ENCODE measurements around the gene GART. TPM values are rescaled to one million over a fixed set of nuclear protein-coding genes. Genes with fewer than 3 reads are reported as not detected.
A peak's percentile ranks its signal among the peaks of the same experiment; 100 is the strongest.

GART gene
- total RNA-seq, 1 experiment from 2014 or later = 162 TPM

DNA sequence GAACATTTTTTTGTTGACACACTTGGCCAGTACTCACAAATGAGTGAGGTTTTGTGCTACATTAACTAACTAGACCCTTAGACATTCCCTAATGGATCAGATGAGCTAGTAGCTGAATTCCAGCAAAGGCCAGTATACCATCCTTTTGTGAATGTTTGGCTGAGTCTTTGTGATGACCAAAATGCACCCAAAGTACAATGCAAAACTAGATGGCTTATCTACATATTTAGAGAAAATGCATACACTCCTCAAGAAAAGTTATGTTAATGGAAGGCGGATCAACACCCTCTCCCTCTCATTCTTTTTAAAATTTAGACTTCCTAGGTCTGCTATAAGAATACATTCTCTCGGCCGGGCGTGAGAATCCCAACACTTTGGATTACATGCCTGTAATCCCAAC is 30.3 kb downstream of the GART start:
- H4K20me1 ChIP-seq (ENCODE audit: control insufficient read depth, insufficient read depth, insufficient read length) = no peaks in the 10 kb centered on the region
- H3K27ac ChIP-seq (ENCODE audit: insufficient read length, low read depth, low read length) = no peak overlapping the region
- H2BK120ac ChIP-seq (ENCODE audit: low read depth, low read length, poor library complexity, severe bottlenecking) = no peak overlapping the region
- no peak overlapping the region for H2BK12ac ChIP-seq (ENCODE audit: insufficient read length, low read depth, low read length)
- no CpG with 5 or more reads among the region's 4 CpGs for WGBS (ENCODE audit: extremely low coverage, insufficient read length, low lambda C conversion rate)
- H3K4me2 ChIP-seq (ENCODE audit: insufficient read depth, insufficient read length, low read length) = no peak overlapping the region
- no peaks in the 10 kb centered on the region for H3K4me1 ChIP-seq (ENCODE audit: insufficient read depth, low read length)
- no peak overlapping the region for H3K56ac ChIP-seq (ENCODE audit: insufficient read length, low read depth, low read length)
- peaks cover 68 to 95% (median 85%) of the 10 kb centered on the region in 3 experiments for H3K36me3 Mint-ChIP-seq (ENCODE audit: insufficient read depth in 1 of 3, low read depth in 3 of 3)
- no peak overlapping the region for H4K5ac ChIP-seq (ENCODE audit: insufficient read length, low read depth, low read length)
- no peak overlapping the region for H3K4me3 Mint-ChIP-seq
- H3K9me3 ChIP-seq (ENCODE audit: control insufficient read depth, low read depth, low read length) = no peaks in the 10 kb centered on the region
- no peaks in the 10 kb centered on the region for H3K23me2 ChIP-seq (ENCODE audit: insufficient read length, low read depth, low read length, poor library complexity, severe bottlenecking)
- no peak overlapping the region for H2AK5ac ChIP-seq (ENCODE audit: insufficient read length, low read length)
- peak overlapping the region in 1 of 3 experiments; percentile 42; a peak in 1 of 7 replicates for H3K27ac Mint-ChIP-seq
- no peak for TF ChIP-seq CTCF (conservative IDR thresholded peaks at IDR 0.05)
- no peaks in the 10 kb centered on the region for H3K79me1 ChIP-seq (ENCODE audit: insufficient read depth, low read depth, low read length, poor library complexity, severe bottlenecking)
- H3K9me3 Mint-ChIP-seq = peaks cover 2 to 5% of the 10 kb centered on the region in 2 experiments; a peak in 2 of 5 replicates
- no peak overlapping the region for H3T11ph ChIP-seq (ENCODE audit: low read length)
- H3K79me2 ChIP-seq (ENCODE audit: insufficient read depth, low read length) = no peaks in the 10 kb centered on the region
- no peak overlapping the region for H4K8ac ChIP-seq (replicated peaks; ENCODE audit: insufficient read length, low read depth, low read length)
- H3K14ac ChIP-seq (ENCODE audit: insufficient read depth, low read length) = no peak overlapping the region
- no peak overlapping the region for H2BK20ac ChIP-seq (ENCODE audit: low read depth, low read length, poor library complexity, severe bottlenecking)
- no peak overlapping the region for H3K9ac ChIP-seq (ENCODE audit: extremely low read depth, insufficient read length, low read length)
- H2BK15ac ChIP-seq (ENCODE audit: low read depth, low read length) = no peak overlapping the region
- H3K18ac ChIP-seq (ENCODE audit: insufficient read length, low read depth, low read length) = no peak overlapping the region
- no peak overlapping the region for H4K91ac ChIP-seq (ENCODE audit: insufficient read length, low read depth, low read length)
- no peaks in the 10 kb centered on the region for H3K27me3 ChIP-seq (ENCODE audit: insufficient read depth, low read length)
- no peak overlapping the region for H3K4ac ChIP-seq (ENCODE audit: low read depth, low read length)
- DNase-seq = no peak
- no peaks in the 10 kb centered on the region for H3K4me1 Mint-ChIP-seq
- no peak overlapping the region for H2AFZ ChIP-seq (ENCODE audit: low read length)
- no peaks in the 10 kb centered on the region for H3K27me3 Mint-ChIP-seq (ENCODE audit: low read depth)
- no peak overlapping the region for H3K23ac ChIP-seq (ENCODE audit: insufficient read length, low read depth, low read length)
- H2BK5ac ChIP-seq (ENCODE audit: insufficient read length, low read length) = no peak overlapping the region
